Measurements from ENCODE around the gene ECE1.

DNA sequence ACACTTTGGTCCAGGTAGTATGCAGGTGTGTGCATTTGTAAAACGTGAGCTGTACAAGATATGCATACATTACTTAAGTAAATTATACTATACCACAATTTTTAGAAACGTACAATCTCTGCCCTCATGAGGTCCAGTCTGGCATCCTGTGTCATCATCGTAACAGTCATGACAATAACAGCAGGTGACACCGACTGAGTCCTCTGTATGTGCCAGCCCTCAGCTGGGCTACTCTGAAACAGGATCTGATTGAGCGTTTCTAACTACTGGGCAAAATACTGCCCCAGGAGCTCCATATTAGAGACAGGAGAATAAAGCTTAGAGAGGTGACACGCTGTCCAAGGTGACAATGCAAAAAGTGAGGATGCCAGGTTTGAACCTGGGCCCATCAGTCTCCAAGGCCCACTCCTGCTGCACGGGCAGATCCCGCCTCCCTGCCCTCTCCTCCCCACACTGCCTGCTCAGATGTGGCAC, 47.2 kb upstream of the ECE1 start:
- no peak for TF ChIP-seq YY1 (IDR thresholded peaks at IDR 0.05; ENCODE audit: low read depth, low read length)
- no peak for TF ChIP-seq ZNF274 (IDR thresholded peaks at IDR 0.05; ENCODE audit: borderline replicate concordance, extremely low read depth, low read length)
- TF ChIP-seq TCF12 (IDR thresholded peaks at IDR 0.05; ENCODE audit: low read depth, low read length) = no peak
- TF ChIP-seq, protein P1, sequence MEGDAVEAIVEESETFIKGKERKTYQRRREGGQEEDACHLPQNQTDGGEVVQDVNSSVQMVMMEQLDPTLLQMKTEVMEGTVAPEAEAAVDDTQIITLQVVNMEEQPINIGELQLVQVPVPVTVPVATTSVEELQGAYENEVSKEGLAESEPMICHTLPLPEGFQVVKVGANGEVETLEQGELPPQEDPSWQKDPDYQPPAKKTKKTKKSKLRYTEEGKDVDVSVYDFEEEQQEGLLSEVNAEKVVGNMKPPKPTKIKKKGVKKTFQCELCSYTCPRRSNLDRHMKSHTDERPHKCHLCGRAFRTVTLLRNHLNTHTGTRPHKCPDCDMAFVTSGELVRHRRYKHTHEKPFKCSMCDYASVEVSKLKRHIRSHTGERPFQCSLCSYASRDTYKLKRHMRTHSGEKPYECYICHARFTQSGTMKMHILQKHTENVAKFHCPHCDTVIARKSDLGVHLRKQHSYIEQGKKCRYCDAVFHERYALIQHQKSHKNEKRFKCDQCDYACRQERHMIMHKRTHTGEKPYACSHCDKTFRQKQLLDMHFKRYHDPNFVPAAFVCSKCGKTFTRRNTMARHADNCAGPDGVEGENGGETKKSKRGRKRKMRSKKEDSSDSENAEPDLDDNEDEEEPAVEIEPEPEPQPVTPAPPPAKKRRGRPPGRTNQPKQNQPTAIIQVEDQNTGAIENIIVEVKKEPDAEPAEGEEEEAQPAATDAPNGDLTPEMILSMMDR (IDR thresholded peaks at IDR 0.05; ENCODE audit: control extremely low read depth in 1 of 3, insufficient read depth in 1 of 3, low read depth in 1 of 3, low read length in 3 of 3) = no peak
- no peak for TF ChIP-seq RFX5 (IDR thresholded peaks at IDR 0.05; ENCODE audit: borderline replicate concordance, low read depth, low read length)
